HL-60 (cell line): Measurements from ENCODE around the gene SLC37A3.

Source experiments
- DNase-seq, 2 experiments: peaks; one replicate each; pipeline ENCODE4 v3.0.0-alpha.2; 2010 to 2020; ENCODE audit warnings: low read depth in 1 of 2, low spot score in 1 of 2
- H3K27ac ChIP-seq: fragments of 250-450 bp; sonication (Bioruptor Pico); replicated peaks from 2 replicates; pipeline ENCODE4 v1.5.1; 2020; ENCODE audit warnings: mild to moderate bottlenecking, moderate library complexity
- H3K27me3 ChIP-seq: fragments of 250-450 bp; sonication (Bioruptor Pico); 2 replicates; pipeline ENCODE4 v1.5.1; 2021; ENCODE audit warnings: mild to moderate bottlenecking, moderate library complexity; ENCODE audit not compliant: insufficient read depth, poor library complexity, severe bottlenecking
- H3K4me3 ChIP-seq: replicated peaks from 2 replicates; pipeline ENCODE4 v1.5.1; 2011; ENCODE audit warnings: mild to moderate bottlenecking, control low read depth, low read length; ENCODE audit not compliant: insufficient read depth
- CTCF ChIP-seq: IDR thresholded peaks from one replicate; pipeline ENCODE4 v1.5.1; 2011; ENCODE audit warnings: low read length, control low read depth, inconsistent platforms; ENCODE audit not compliant: insufficient read depth
- GABPA ChIP-seq: IDR thresholded peaks from 2 replicates; pipeline ENCODE4 v1.6.1; 2012; ENCODE audit warnings: low read depth
- POLR2AphosphoS5 ChIP-seq: IDR thresholded peaks from 2 replicates; pipeline ENCODE4 v1.6.1; 2012; ENCODE audit warnings: low read depth
- REST ChIP-seq: IDR thresholded peaks from 2 replicates; pipeline ENCODE4 v1.6.1; 2012; ENCODE audit warnings: low read depth; ENCODE audit not compliant: insufficient replicate concordance
- SPI1 ChIP-seq: IDR thresholded peaks from 2 replicates; pipeline ENCODE4 v1.6.1; 2012; ENCODE audit warnings: low read depth, mild to moderate bottlenecking, borderline replicate concordance

The SLC37A3 gene

GRCh38 chr7:140298213-140298612 is 100.1 kb downstream of the SLC37A3 start:
- TF ChIP-seq GABPA (no peak), REST (no peak), SPI1 (no peak), POLR2AphosphoS5 (no peak), CTCF (no peak)
- no peak overlapping the region for H3K4me3 ChIP-seq
- no peak for DNase-seq
- no peak overlapping the region for H3K27ac ChIP-seq
- peaks cover 2% of the 10 kb centered on the region for H3K27me3 ChIP-seq

- peaks cover 2% of the 10 kb centered on the region for H3K27me3 ChIP-seq
- DNase-seq = no peak
- no peak for TF ChIP-seq CTCF
- TF ChIP-seq SPI1 = no peak
- no peak for TF ChIP-seq REST
- TF ChIP-seq POLR2AphosphoS5 = no peak
- no peak for TF ChIP-seq GABPA
- no peak overlapping the region for H3K4me3 ChIP-seq
- H3K27ac ChIP-seq = no peak overlapping the region
Observed at GRCh38 chr7:140297192-140297591, 101.1 kb downstream of the SLC37A3 start.

GRCh38 chr7:140295224-140295738 is 103.0 kb downstream of the SLC37A3 start:
- Histone ChIP-seq H3K27me3 (no peaks in the 10 kb centered on the region), H3K4me3 (no peak overlapping the region), H3K27ac (no peak overlapping the region)
- no peak for TF ChIP-seq GABPA
- no peak for TF ChIP-seq POLR2AphosphoS5
- no peak for TF ChIP-seq CTCF
- TF ChIP-seq REST = no peak
- TF ChIP-seq SPI1 = no peak
- DNase-seq = no peak
